ENCODE measurements around the gene POLR1A.

Gene POLR1A

DNA sequence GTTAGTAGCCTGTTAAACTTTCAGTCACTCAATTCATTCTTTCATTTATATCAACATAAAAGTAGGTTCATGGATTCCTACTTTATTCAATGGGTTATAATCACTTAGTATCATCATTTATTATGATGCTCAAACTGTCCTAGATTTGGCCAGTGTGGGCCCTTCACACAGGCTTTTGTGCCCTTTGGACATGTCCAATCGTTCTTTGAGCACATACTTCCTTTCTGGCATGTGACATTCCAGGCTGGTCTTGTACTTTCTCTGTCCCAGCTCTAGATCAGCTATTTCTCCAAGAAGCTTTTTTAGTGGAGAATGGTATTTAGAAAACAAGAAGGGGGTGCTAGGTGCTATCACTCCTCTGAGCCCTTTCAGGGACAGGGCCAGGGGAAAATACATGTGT lies 11.5 kb downstream of the POLR1A start:
- no peak for DNase-seq

DNA sequence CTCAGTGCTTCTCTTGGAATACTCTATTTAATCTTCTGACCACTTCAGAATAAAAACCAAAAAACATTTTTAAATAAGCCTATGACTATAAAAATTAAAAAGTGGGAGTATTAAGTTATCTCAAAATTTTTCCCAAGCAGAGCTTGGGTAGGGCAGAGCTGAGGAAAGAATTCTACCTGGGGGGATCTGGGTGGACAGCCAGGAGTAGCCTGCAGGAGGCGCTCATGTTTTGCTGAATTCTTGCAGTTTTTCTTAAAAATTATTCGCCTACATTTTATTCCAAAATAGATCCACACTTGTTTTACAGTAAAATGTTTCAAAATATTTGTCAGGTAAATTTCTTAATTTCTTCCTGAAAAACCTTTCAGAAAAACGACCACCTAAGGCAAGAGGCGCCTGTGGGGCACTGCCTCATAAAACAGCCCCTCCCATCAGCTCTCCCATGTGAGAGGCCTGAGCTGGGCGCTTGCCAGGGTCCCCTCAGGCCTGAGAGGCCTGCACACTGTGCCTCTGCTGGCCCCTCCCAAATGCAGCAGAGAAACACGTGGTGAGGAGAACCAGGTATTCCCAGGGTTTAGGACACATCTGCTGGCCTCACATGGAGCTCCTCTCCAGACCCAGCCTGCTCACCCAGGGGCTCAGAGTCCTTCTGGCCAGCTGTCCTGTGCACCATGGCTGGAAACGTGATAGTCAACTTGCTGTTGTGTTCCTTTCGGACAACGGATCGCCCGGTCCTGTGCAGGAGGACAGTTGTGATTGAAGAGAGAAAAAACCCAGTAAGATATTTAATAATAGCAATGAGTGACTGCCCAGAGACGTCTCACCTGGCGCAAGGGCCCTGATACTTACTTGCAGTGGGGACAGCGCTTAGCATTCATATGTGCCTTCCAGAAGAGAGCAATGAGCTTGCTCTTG lies 17.5 kb downstream of the POLR1A start:
- no peak for DNase-seq

DNA sequence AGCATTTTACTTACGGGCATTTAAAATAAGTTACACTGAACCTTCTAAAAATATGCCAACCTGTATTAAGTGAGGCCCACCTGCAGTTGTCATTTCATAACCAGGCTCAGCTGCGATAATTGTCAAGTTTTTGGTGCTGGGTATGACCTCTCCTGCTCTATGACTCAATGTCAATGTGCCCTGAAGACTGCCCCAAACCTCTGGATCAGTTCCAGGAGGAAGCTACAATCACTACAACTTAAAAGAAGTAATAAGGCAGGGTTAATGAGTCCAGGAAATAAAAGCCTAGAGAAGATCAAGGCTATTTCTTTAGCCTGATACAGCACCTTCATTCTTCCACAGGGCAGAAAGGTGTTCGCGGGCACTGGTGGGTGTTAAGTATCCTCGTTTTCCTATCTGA lies 22.9 kb downstream of the POLR1A start:
- no peak for DNase-seq

DNA sequence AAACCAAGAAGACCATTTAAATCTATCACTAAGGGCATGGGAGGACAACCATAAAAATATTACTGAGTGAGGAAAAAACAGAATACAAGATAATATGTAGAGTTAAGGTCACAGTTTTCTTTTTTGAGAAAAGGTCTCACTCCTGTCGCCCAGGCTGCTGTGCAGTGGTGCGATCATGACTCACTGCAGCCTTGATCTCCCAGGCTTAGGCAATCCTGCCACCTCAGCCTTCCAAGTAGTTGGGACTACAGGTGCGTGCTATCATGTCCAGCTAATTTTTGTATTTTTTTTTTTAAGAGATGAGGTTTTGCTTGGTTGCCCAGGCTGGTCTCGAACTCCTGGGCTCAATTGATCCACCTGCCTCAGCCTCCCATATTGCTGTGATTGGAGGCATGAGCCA lies 24.0 kb downstream of the POLR1A start:
- no peak for DNase-seq

DNA sequence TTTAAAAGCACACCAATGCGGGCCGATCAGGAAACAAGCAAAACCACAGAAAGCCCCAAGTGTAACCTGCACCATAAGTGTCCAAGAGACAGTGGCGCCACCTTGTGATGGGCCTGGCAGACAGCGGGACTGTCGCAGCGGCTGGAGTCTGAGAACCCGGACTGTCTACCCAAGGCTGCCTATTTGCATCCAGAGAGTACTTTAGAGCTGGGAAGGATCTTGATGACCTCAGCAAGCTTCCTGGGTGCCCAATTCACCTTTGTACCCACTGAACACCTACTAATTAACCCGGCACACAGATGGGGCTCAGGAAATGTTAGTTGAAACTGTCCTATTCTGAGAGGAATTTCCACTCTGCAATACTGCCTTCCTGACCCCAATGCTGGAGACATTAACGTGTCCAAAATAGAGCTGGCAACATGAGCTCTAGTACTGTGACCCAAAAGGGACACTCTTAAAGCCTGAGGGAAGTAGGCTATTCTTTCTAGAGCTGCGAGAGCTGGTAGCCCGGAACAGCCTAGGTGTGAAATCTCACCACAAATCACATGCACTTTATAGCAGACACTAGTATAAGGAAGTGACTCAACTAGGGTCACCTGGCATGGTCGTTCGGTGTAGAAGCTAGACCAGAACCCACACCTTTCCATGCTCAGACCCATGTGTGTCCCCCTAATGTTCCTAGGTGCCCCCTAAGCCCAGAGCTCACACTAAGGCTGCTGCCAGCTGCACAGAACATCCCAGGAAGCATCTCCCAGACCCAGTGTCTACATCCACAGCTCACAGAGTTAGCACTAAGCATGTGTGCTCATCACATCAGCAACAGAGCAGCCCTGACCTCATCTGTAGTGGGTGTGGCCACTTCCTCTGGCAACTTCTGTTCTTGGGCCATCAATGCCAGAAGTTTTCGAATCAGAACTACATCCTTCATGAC lies 25.4 kb downstream of the POLR1A start:
- DNase-seq = peak; percentile 81

DNA sequence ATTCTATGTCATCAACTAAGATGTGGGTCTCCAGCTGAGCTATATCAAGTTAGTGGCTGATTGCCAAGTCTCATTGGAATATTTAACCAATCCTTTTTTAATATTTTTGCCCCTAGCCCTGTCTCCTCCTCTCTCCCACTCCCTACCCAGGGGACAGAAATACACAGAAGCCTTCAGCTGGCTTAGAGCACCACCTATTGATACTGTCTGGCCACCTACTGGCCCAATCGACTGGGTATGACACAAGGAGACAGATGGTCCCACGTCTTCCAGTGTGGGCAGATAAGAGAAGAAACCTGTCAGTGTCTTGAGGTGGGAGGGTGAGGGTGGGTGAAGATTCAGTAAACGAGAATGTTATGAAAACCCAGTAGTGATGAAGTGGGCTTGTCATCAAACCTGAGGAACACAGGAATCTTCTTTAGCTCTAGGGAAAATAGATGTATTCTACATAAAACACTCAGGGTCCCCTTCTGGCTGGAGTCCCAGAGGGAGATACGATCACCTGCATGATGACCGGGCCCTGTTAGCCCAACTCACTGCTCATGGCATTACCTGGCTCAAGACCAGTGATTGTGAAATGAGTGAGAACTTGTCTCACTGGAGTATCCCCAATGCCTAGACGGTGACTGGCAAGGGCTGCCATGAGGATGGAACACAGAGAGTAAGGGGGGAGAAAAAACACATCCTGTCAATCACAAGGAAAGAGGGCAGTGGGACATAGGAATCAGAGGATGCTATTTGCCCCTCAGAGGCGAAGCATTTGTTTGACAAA lies 26.7 kb downstream of the POLR1A start:
- DNase-seq = peak; percentile 63

DNA sequence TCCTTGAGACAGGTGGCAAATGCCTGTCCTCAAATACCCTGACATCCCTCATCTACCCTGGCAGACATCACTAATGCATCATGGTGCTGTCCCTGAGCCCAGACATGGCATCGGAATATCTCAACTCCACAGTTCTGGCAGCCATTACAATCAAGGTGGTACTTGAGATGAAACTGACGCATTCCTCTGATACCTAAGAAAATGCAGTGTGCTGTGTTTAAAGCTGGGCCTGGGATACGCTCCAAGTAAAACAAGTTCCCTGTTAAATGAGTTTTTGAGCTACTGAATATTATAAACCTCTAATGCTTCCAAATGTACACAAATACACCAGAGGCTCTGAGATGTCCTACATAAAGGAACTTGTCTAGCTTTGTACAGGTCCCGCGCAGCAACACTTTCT lies 29.8 kb downstream of the POLR1A start:
- DNase-seq = no peak

DNA sequence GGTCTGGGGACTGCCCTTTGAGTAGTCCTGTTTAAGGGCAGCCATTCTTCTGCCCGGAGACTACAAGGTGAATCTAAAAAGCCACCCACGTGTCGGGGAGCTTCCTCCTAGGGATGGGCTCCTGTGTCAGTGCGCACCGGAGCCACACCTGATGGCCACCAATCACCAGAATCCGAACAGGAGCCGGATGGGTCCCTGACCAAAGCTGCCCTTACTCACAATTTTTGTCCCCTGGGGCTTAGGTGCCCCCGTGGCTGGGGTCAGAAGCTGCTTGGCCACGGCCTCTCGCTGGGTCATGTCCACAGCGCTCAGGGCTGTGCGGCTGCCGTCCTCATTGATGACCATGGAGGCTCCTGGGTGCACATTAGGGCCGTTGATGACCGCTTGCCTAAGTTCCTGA lies 30.9 kb downstream of the POLR1A start:
- DNase-seq = no peak

DNA sequence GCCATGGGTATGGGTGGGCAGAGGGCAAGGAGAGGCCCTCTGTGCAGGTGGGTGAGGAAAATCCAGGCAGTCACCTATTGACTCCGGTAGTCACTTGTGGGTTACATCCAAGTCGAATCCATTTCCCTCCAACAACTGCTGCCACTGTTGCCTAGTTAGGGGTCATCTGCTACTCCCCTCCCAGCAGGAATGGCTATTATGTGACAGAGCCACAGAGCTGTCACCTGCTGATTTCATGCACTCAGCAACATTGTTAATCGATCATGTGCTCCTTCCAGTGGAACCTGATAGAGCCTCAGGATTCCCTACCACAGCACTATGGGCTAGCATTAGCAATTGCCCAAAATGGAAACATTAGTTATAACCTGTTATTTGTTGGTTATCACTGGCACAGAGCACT lies 31.4 kb downstream of the POLR1A start:
- no peak for DNase-seq

DNA sequence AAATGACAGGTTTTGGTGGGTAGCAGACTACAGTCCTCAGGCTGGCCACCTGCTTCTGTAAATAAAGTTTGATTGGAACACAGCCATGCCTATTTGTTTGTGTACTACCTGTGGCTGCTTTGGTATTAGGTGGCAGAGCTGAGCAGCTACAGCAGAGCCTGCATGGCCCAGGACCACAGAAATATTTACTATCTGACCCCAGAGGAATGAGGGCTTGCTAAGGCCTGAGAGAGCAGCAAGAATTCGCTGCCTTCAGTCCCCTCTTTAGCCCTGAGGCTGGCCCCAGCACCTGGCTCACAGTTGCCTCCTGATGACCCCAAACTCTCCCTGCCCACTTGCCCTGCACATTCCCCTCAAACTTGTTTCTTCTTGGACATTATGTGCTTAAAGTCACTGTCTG lies 32.5 kb downstream of the POLR1A start:
- no peak for DNase-seq

DNA sequence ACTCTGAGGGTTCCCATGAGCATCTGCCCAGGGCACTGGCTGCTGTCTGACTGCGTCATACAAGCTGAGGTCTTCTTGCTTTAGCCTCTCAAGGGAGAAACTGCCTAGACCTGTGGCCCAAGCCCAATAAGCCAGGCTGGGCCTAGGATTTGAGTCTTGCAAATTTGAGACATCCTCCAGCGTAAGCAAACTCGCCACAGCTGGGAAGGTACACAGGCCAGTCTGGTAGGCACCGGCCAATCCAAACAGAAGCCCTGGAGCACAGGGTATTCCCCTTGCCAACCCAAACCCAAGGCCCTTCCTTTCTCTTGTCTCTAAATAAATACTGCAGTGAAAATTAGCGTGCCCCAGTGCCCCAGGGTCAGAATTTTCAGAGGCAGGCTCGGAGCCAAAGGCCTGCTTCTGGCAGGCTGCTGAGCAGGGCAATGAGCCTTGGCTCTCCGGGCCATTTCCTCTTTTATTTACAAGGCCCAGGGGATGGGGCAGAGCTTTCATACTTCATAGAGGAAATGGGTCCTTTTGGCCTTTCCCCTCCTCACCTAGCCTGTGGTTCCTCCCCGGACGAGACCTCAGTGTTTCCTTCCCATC lies 33.3 kb downstream of the POLR1A start:
- no peak for DNase-seq

DNA sequence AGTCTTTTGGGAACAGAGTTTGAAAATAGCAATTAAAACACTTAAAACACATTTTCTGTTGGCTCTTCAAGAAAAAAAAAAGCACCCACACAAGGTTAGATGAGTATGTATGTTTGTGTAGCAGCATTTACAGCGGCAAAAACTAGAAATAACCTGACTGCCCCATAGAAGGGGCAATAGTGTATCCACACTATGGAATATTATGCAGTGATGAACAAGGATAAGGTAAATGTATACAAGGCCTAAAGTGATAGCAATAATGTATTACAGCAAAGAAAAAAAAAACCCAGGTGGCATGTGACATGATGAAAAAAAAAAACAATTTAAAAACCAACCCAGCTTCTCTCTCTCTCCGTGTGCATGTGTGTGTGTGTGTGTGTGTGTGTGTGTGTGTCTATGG lies 34.8 kb downstream of the POLR1A start:
- no peak for DNase-seq

DNA sequence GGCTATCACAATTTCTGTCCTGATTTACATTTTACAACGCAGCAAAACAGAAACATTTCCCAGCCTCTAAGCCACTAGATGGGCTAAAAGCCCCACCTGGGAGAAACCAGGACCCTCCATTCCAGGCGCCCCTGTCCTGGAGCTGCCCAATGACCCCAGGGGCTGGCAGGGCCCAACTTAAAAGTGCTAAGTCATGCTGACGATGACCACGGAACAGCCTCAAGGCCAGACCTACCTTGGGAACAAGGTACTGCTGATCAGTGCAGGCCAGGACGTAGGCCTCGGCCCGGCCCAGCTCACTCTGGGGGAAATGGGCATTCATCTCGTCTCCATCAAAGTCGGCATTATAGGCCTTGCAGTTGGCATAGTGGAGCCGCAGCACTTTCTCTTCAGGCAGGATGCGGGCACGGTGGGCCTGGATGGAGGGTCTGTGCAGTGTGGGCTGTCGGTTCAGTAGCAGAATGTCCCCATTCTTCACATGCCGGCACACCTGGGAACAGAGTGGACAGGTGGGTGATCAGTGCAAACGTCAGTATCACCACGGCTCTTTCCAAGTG lies 35.8 kb downstream of the POLR1A start:
- DNase-seq = no peak

DNA sequence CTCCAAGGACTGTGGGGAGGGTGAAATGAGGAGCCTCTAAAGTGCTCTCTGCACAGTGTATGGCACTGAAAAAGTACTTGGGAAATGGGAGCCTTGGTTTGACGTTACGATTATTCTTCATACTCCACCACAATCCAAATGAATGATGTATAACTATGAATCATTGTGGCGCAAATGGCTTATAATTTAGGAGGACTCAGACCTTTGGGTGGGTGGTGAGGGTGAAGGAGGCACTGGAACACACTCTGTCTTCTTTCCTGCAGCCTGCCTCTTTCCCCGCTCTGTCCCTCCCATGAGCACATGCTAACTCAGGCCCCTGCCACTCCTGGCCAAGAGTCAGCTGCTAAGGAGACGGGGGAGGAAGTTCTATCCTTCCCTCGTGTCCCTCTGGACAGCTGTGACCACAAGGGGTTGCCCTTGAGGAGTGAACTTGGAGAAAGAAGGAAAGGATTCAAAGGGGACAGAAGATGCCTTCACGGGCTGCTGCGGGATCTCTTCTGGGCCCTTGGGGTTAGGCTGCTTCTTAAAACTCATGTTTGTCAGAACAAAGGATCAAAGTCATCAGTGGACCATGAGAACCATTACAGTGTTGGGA lies 36.5 kb downstream of the POLR1A start:
- no peak for DNase-seq

DNA sequence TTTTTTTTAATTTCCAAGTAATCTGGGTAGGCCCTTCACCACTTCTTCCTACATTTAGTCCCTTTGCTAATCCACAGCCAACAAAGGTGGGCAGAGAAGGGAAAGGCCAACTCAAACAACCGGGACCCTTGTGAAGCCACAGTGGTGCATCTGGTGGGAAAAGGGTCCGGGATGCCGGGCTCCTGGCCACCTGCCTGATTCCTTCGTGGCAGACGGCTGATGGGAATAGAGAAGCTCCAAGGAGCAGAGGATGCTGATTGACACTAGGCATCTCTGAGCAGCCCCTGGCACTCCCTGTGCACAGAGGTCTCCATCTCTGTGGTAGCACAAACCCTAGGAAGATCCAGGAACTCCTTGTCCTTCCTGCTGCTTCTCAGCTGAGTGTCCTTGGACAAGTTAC lies 37.0 kb downstream of the POLR1A start:
- DNase-seq = no peak

DNA sequence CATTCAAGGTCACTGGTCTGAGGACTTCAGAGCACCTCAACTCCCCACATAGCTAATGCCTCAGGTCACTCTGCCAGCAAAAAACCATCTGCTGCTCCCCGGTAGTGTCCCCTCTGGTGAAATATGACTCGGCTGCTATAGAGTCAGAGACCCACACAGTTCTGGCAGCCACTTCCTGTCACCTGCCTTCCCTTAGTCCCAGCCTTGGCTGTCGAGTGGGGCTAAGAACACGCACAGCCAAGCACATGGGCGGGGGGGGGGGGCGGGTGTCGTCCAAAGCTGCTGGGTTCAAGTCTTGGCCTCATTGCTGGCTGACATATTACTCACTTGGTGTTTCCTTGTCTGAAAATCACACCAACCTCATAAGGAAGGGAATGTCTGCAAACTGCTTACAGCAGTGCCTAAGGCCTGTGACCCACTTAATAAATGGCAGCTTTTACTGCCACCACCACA lies 37.5 kb downstream of the POLR1A start:
- no peak for DNase-seq

DNA sequence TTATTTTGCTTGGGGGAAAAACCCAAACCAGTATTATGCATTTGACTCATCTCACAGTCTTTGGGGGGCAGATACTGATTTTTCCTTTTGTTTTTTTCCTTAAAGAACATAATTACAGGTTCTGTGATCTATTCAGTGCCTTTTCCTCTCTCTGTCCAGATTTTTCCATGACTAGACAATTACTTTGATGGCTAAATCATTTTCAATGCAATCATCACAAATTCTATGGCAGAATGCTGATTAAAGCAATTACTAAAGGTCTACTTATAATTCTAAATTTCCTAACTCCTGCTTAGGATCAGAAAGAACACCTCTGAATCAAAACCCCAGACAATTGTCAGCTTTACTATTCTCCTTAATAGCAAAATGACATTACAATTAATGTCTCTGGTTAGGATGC lies 38.8 kb downstream of the POLR1A start:
- no peak for DNase-seq

DNA sequence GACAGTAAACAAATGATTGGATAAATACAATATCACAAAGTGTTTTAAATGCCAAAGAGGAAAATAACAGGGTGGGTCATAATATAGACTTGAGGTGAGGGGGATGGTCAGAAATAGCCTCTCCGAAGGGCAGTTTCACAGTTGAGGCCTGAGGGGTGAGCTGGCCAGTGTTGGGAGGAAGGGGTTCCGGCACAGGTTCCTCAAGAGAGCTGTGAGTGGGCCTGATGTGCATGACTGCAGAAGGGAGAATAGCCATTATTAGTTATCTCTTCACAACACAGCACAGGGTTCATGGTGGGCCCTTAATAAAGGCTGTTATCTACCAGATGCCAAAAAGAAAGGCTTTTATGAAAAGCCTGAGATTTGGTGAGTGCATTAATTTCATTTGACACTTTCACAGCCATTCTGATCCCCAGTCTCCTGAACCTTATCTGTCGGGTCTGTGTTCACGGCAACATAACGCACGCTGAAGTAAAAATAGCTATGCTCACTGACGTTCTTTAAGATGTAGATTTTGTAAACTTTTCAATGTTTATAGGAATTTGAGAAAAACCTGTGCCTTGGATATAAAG lies 39.6 kb downstream of the POLR1A start:
- DNase-seq = no peak

DNA sequence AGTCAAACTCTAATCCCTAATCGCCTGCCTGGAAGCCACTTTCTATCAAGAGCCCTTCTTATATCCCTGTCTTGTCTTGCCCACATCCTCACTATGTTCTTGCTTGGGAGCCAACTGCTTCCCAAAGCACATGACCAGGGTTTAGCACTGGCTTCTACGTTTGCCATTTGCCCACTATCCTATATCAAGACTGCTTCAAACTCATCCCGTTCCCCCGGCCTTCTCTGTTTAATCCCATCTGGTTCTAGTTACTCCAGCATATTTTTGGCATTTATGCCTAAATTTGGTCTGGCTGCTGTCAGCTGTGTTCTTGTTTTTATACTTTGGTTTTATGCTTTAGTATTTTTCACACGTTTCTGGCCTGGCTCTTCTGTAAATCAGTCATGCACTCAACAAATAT lies 40.2 kb downstream of the POLR1A start:
- DNase-seq = peak; percentile 42

DNA sequence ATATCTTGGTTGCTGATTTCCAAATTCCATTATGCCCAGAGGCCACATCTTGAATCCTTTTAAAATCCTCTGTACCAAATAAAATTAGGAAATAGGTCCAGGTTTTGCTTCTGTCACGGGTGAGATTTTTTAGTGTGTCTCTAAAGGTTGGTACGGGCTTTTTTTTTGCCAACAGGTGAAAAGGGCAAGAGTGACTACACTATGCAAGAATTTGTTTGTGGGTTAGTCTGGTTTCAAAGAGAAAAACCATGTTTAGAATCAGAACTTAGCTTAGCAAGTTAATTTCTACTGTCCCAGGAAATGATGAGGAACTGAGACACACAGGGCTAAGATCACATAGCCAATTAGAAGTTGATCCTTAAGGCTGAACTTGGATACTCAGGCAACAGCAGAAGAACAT lies 41.7 kb downstream of the POLR1A start:
- no peak for DNase-seq

DNA sequence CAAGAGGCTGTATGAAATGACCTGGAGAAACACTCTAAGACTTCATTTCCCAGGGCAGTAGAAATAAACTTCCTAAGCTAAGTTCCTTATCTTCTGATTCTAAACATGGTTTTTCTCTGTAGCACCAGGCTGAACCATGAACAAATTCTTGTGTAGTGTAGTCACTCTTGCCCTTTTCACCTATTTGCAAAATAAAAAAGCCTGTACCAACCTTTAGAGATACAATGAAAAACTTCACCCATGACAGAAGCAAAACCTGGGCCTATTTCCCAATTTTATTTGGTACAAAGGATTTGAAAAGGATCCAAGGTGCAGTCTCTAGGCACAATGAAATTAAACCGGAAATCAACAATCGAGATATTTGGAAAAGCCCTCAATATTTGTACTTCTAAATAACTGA lies 43.6 kb downstream of the POLR1A start:
- DNase-seq = no peak

All from eye (tissue), 1 donor.